ENCODE data around the gene SPACA9. TPM values are rescaled to one million over a fixed set of nuclear protein-coding genes. Genes with fewer than 3 reads are reported as not detected.

The SPACA9 gene
- total RNA-seq, 2 experiments from 2014 or later: 1.9 TPM

GRCh38 chr9:132923346-132923902 is 44.7 kb downstream of the SPACA9 start:
- ChIA-PET CTCF (no interaction called here), POLR2A (no interaction called here)

DNA sequence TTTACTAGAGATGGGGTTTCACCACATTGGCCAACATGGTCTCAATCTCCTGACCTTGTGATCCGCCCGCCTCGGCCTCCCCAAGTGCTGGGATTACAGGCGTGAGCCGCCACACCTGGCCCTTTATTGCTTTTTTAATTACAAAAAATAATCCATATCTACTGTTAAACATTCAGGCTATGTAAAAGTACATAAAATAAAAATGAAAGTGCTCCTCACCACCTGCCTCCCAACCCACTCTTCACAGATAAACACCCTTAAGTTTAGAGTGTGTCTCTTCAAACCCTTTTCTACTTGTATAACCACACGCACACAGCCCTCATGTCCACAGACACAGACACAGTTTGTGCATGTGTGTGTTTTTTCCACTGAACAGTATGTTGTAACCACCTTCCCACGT is 49.0 kb downstream of the SPACA9 start:
- CTCF ChIA-PET: no interaction called here

GRCh38 chr9:132931178-132931735 is 52.6 kb downstream of the SPACA9 start:
- ChIA-PET POLR2A (no interaction called here), CTCF (no interaction called here)

More for the DNA sequence above, 49.0 kb downstream of the SPACA9 start:
- POLR2A ChIA-PET: no interaction called here

DNA sequence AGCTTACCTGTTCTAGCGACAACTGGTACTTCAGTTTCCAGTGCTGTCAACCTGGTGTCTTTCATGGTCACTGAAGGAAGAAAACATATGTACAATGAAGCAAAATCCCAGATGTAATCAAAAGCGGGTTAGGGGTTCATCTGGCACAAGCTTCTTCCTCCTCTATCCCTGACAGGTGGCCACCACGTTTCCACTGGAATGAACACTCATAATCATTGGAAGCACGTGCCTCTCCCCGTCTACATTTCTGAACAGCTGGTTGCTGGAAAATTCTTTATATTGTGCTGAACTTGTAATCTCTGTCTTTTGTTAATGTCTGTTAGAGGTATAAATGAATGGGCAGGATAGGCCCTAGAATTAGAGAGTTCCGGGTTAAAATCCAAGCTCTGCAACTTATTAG is 56.3 kb downstream of the SPACA9 start:
- ChIA-PET POLR2A (no interaction called here), CTCF (interaction anchor here (0.6 kb wide), 1 partner anchor 12 kb away, joined by 4 read pairs; no protein-coding TSS in a partner anchor)

DNA sequence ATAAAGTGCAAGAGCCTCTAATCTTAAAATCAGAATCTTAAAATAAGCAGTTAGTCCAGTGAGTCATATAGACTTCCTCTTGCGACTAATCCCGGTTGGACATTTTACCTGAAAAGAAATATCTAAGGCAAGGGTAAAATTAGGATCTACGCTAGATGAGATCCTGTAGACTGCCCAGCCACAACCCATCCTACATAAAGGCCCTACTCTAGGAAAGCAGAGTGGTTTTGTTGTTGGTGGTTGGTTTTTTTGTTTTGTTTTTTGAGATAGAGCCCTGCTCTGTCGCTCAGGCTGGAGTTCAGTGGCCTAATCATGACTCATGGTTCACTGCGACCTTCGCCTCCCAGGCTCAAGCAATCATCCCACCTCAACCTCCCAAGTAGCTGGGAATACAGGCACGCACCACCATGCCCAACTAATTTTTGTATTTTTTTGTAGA is 58.8 kb downstream of the SPACA9 start:
- ChIA-PET POLR2A (no interaction called here), CTCF (no interaction called here)

- ChIA-PET CTCF (no interaction called here), POLR2A (no interaction called here)
These were observed 60.5 kb downstream of the SPACA9 start for GRCh38 chr9:132939169-132939568.

Other genes starting within 250 kb of the SPACA9 start
- gene DDX31, start 208.9 kb upstream of the SPACA9 start, total RNA-seq: 10 to 100 TPM; 31.0 to 32.6 TPM
- gene GTF3C4, start 208.4 kb upstream of the SPACA9 start, total RNA-seq: 10 to 100 TPM; 21.0 to 21.3 TPM
- under 1 TPM in 1 of 2 experiments, not detected in 1; 0.11 TPM for gene AK8, start 614 bp upstream of the SPACA9 start, total RNA-seq
- 10 to 100 TPM; 28.9 to 29.7 TPM for gene TSC1, start 65.7 kb downstream of the SPACA9 start, total RNA-seq
- gene GFI1B, start 99.8 kb downstream of the SPACA9 start, total RNA-seq: not detected
- 10 to 100 TPM; 89.1 to 90.4 TPM for gene GTF3C5, start 152.1 kb downstream of the SPACA9 start, total RNA-seq
- 1 to 10 TPM in 1 of 2 experiments, under 1 TPM in 1; 0.73 to 1.3 TPM for gene CEL, start 183.1 kb downstream of the SPACA9 start, total RNA-seq
- 10 to 100 TPM; 57.9 to 60.2 TPM for gene RALGDS, start 242.3 kb downstream of the SPACA9 start, total RNA-seq

Measured in activated CD8-positive, alpha-beta memory T cell treated with anti-CD3 and anti-CD28 coated beads for 36 hours (primary cell).